ENCODE results near the gene HOXA2.

Gene HOXA2

DNA sequence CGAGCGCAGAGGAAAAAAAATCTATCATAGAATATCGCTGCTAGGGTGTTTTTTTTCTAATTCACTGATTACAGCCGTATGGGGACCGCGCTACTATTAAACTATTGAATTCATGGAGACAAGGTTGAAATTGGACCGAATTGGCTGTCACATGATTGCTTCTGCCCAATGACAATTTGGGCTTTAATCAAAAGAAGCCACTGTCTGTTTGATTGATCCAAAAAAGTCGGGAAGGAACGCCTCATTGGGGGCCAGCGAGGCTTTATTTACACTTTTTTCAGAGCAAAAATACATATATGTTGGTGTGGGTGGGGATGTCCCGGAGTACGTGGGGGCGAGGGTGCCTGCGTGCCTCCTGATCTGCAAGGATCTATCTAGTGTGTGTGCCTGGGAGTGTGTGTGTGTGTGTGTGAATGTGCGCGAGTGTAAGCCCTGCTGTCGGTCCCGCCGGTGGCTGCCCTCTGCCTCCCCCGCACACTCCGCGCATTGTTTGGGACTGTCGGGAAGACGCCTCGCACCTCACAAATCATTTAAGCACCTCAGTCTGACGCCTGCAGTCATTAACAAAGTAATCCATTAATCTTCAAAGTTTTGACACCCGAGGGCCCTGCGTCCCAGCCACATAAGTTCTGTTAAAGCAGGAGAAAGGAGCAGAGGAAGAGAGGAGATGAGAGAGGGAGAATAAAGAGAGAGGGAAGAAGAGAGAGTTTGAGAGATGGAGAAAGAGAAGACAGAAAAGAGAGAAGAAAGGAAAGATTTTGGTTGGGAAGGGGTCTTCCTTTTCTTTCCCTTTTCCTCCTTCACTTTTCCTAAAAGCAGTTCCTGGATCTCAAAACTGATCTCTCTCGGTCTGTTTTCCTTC, at the start of gene HOXA2:
TSS of gene HOXA2 (minus strand) at position 103 of the 862 bp plus-strand sequence. CDS start 183 bp downstream, outside the sequence.
- DNase-seq, result peak; percentile 52

DNA sequence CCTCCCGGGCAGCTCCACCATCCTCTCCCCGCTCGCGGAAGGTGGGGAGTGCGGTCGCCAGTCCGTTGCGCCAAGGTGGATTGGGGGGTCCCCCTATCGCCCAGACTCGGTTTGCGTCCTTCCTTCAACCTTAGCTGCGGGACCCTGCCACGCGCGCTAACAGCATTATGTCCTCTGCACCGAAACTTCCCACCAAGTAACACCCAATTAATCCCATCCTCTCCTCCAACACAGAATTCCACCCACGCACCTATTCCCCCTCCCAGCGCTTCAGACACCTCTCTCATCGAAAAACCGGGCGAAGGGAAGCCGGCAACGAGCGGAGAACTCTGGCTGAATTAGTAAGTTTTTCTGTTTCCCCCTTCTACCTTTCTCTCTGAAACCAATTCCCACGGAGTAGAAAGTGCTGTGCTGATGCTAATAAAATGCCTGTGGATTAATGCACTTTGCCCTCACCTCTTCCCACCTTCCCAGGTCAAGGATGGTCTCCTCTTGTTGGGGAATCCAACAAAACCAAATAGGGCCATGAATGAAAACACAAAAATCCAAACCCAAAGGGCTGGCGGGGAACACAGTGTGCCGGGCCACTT, 49.0 kb upstream of the HOXA2 start:
- no peak for DNase-seq

- DNase-seq, result peak; percentile 87
These were observed 48.3 kb upstream of the HOXA2 start for GRCh38 chr7:27150568-27151340.

DNA sequence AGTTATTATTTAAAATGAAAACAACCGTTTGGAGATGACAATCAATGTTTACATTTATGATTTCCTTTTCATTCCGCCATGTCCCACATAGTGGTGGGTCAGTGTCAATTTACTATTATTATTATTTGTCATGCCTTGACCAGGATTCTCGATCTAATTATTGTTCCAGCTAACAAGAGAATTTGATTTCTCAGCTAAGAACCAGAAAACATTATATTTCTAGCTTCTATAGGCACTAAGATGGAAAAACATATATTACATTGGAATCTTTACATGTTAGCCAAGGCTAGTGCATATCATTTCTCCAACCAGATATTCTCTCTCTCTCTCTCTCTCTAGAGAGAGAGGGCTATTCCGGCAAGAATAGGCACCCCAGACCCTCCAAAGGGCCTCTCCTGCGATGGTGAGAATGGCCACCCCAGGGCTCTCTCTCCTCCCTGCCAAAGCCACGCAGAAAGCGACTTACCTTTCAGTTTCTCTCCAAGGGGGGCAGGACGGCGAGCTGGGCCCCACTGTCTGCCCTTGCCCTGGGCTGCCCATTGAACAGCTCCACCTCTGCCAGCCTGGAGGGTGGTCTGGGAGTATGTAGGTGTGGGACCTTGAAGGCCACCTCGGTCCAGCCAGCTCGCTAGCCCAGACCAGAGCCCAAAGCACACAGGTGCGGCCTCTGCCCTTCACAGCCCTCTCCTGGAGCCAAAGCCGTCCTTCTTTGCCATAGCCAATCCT, 47.5 kb upstream of the HOXA2 start:
- no peak for DNase-seq

DNA sequence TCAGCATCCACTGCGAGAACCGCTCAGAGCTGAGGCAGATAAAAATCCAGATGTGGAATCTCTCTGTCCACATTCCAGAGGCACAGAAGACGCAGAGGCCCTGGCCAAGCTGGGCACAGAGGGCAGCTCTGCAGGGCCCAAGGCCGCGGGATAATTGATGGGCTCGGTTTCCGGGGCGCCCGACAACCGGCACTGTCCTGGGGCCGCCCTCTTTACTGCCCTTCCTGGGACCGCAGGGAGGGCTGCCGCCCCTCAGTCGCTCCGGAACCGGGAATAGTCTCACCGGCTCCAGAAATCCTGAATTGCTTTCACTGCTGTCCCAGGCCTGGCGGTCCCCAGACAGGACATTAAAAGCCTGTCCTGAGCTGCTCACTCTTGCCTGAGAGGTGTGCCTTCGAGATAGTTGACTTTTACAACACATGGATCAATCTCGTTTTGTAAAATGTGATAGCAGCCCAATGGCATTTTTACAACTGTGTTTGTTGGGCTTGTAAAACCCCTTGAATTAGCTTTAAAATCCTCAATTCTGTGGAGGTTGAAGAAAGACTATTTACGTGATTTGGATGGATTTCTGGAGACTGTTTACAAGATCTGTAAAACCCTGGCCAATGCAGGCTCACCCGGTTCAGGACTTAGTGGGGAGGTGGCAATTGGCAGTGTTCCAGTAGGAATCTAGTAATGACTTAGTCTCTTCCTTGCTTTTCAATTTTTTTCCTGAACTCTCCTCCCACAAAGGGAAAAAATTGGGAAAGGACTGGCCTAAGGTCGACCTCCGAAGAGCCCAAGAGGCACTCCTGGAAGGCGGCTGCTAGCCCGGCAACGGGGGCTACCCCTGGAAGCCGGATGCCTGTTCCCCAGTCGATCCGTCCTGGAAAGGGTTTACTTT, 46.5 kb upstream of the HOXA2 start:
- DNase-seq, result peak; percentile 52

DNA sequence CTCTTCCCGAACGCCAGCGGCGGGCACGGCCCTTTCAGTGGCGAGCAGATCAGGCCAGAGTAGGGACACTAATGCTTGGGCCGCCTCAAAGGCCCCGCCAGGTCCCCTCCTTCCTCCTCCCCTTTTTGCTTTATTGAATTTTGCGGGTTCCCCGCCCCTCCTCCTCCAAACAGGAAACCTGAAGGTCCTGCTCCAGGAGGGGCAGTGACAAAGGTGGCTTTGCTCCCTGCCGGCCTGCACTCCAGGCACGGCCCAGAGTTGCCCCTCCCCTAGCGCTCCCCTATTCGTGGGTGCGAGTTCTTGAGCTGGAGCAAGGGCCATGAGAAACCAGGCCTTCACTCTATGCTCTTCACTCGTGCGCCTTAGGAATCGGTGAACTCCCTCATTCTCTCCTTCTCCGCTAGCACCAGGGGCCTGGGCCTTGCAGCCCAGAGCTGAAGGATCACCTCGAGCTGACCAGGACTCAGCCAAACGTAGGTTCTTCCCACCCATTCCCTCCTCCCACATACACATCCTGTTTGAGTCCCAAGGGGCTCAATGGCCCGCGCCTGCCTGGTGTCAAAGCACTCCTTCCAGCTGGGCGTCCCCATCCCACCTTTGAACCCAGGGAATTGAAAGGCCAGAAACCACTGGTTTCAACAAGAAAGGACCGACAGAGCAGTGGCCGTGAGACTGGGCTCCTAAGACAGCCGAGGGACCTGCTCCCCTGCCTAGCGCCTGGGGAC, 45.7 kb upstream of the HOXA2 start:
- peak; percentile 62 for DNase-seq

- DNase-seq, result peak; percentile 58
These were observed 44.9 kb upstream of the HOXA2 start, which contains the start of gene HOXA6 for GRCh38 chr7:27147199-27148030. Gene HOXA6 (minus strand): TSS chr7:27147774. CDS start chr7:27147749, 25 bp downstream.

DNA sequence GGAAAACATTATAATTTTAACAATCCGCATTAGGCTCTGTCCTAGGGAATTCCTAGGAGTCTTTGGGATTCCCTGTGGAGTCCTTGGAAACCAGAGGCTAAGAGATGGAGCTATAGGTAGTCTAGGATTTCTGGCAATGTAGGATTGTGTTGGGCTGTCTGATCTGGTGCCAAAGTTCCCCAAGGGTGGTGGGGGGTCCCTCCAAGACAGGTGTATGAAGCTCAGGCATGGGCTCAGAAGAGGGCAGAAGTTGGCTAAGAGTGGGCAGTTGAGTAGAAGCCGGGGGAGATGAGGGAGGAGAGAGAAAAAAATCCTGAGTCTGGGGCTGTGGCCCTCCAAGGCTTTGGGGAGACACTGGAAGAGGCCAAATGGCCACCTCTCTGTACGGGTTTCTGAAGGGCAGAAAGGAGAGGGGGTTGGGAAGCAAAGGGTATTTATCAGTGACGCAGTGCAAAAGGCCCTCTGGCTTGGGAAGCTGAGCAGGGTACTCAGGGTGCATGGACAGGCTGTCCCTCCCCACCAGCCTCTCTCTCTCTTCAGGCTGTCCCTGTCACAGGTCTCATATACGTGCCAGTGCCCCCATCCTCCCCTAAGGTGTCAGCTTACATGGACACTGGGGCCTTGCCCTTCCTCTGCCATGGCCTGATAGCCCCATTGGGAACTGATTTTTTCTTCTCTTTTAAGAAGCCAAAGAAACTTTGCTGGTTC, 44.2 kb upstream of the HOXA2 start:
- DNase-seq, result no peak

DNA sequence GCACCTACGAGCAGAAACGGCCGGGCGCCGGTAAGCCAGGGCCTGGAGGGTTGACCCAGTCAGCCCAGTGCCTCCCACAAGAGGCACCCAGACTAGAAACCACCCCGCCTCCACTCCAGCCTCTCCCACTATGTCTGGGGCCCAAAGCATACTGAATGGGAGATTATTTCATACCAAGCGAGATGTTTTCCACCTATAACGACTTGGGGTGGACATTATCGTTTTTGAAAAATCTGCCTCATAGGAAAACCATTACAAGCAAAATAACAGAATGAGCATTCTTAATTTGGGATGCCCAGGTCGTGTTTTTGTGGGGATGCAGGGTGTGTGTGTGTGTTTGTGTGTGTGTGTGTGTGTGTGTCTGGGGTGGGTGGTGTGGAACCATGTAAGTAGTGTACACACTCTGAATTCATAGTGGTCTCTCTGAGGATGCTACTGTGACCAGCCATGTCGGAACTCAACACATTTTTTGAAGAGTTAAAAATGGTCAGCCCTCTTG, 43.5 kb upstream of the HOXA2 start:
- no peak for DNase-seq

- DNase-seq, result peak; percentile 58
These were observed 42.9 kb upstream of the HOXA2 start for GRCh38 chr7:27145165-27145913.

- DNase-seq, result peak; percentile 56
These were observed 42.3 kb upstream of the HOXA2 start for GRCh38 chr7:27144781-27145164.

DNA sequence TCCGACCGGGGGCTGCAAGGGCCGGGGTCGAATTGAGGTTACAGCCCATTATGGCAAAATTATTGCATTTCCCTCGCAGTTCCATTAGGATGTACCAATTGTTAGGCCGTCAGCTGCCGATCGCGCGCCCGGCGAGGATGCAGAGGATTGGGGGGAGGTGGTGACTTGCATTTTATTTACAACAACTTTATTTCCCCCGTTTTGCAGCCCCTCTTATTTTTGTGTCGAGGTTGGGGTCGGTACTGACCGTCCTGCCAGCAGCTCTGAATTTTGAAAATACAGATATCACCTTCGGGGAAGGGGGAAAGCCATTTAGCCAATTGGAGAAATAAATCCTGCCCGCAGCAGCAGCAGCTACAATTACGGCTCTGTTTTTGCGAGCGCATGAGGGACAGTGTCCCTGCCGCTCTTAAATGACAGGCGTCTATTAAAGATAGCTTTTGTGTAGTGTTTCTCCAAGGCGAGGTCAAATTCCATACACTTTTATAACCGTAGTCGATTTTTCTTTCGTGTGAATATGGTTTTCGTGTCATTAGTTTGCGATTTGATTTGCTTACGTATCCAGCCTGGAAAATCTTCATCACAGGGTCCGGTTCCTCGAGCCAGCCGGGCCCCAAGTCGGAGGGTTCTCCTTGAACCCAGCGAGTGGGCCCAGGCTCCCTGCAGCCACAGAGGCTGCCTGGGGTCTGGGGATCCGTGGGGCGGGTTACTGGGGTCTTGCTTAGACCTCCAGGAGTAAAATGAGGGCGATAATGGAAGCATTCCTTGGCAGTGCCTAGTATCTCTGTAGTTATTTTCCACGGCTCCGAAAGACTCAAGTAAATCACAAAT, 41.7 kb upstream of the HOXA2 start:
- peak; percentile 49 for DNase-seq

DNA sequence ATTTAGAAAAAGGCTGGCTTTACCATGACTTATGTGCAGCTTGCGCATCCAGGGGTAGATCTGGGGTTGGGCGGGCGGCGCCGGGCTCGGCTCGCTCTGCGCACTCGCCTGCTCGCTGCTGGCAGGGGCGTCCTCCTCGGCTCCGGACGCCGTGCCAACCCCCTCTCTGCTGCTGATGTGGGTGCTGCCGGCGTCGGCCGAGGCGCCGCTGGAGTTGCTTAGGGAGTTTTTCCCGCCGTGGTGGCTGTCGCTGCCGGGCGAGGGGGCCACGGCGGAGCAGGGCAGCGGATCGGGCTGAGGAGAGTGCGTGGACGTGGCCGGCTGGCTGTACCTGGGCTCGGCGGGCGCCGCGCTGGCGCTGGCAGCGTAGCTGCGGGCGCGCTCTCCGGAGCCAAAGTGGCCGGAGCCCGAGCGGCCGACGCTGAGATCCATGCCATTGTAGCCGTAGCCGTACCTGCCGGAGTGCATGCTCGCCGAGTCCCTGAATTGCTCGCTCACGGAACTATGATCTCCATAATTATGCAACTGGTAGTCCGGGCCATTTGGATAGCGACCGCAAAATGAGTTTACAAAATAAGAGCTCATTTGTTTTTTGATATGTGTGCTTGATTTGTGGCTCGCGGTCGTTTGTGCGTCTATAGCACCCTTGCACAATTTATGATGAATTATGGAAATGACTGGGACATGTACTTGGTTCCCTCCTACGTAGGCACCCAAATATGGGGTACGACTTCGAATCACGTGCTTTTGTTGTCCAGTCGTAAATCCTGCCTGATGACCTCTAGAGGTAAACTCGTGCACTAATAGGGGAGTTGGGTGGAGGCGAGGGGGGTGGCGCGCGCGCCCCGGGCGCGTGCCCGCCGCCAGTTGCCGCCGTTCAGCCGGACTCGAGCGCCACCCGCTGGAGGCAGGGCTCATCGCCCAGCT, 40.8 kb upstream of the HOXA2 start, which contains the start of gene HOXA5:
TSS of gene HOXA5 (minus strand) at position 659 of the 927 bp plus-strand sequence. CDS start at position 585, 74 bp downstream.
- DNase-seq, result peak; percentile 87

- peak; percentile 57 for DNase-seq
These were observed 40.1 kb upstream of the HOXA2 start for GRCh38 chr7:27142580-27143022.

DNA sequence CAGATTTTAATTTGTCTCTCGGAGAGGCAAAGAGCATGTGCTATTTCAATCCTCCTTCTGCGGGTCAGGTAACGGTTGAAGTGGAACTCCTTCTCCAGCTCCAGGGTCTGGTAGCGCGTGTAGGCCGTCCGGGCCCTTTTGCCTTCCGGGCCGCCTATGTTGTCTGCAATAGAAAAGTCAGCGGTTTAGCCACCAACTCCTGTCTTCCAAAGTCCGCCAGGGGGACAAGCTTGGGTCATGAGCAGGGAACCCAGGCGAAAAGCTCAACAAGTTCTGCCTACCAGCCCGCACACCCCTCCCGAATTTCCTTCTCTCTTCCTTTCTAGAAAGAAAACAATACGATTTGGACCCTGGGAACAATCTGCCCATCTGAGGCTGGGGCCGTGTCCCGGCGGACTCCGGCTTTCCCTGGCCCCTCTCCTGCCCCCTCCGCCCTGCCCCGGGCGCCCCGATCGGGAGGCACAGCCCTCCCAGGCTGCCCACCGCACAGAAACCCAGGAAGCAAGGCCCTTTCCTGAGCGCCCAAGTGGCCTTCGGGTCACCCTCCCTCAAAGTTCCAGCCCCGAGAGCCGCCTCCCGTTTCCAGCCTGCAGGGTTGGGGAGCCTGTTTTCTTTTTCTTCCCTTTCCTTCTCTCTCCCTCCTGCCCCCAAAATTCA, 39.6 kb upstream of the HOXA2 start:
- DNase-seq, result peak; percentile 73
